Tibial nerve (tissue), 4 donors: ENCODE results near the gene DCTN5. TPM values are rescaled to one million over a fixed set of nuclear protein-coding genes. Genes with fewer than 3 reads are reported as not detected.
"Not testable (repeated sequence)": the region's sequence is repeated elsewhere in the genome, so short reads cannot be mapped to it uniquely, and the experiment has no call there.

ENCODE experiments used
- DNase-seq, 2 donors: peaks; one replicate each; pipeline ENCODE4 v3.0.0-alpha.2; 2019; ENCODE audit warnings: low spot score in 2 of 2
- H3K27ac ChIP-seq, 4 donors: fragments of 200-600 bp; sonication (generic) in 3 of 4; one replicate each; pipeline ENCODE4 v1.5.1; 2017 to 2019; ENCODE audit warnings: mild to moderate bottlenecking in 1 of 4
- H3K27me3 ChIP-seq, 2 donors: fragments of 200-600 bp; sonication (generic) in 1 of 2; one replicate each; pipeline versions ENCODE4 v1.5.1 to v1.6.0; 2017 to 2019
- H3K36me3 ChIP-seq, 3 donors: fragments of 200-600 bp; sonication (generic); one replicate each; pipeline ENCODE4 v1.5.1; 2018 to 2019
- H3K4me1 ChIP-seq, 4 donors: fragments of 200-600 bp; sonication (generic) in 3 of 4; one replicate each; pipeline ENCODE4 v1.5.1; 2017 to 2019
- H3K4me3 ChIP-seq, 4 donors: fragments of 200-600 bp; sonication (generic) in 3 of 4; one replicate each; pipeline ENCODE4 v1.5.1; 2017 to 2019; ENCODE audit warnings: mild to moderate bottlenecking in 1 of 4, moderate library complexity in 1 of 4
- H3K9me3 ChIP-seq, 4 donors: fragments of 200-600 bp; sonication (generic) in 3 of 4; one replicate each; pipeline ENCODE4 v1.5.1; 2017 to 2019
- EP300 ChIP-seq, 2 donors: sonication (generic); formaldehyde crosslinking; IDR thresholded peaks; one replicate each; pipeline ENCODE4 v1.6.1; 2017; ENCODE audit warnings: antibody characterized with exemption in 2 of 2, mild to moderate bottlenecking in 1 of 2
- POLR2A ChIP-seq, 2 donors: fragments of 450-650 bp; IDR thresholded peaks; one replicate each; pipeline ENCODE4 v1.6.1; 2017; ENCODE audit warnings: antibody characterized with exemption in 2 of 2, mild to moderate bottlenecking in 2 of 2, moderate library complexity in 2 of 2
- WGBS, 2 donors: methylation state at CpG; one replicate each; pipeline ENCODE4 v1.1.5; 2018; 5-methylcytosine and 5-hydroxymethylcytosine counted together
- total RNA-seq, 4 donors: library from RNA; depleted of rRNA; stranded (reverse); fragments of >200 nt; gene quantifications; one replicate each; pipeline ENCODE4 v1.1.0, GENCODE V29; 2016
- TF ChIP-seq, protein P1 (sequence below), 5 experiments: fragments of 200-600 bp in 3 of 5; fragments of 450-650 bp in 2 of 5; sonication (generic) in 3 of 5; IDR thresholded peaks; one replicate each; pipeline ENCODE4 v1.5.1; 2016 to 2019; ENCODE audit warnings: antibody characterized with exemption in 5 of 5, mild to moderate bottlenecking in 3 of 5, moderate library complexity in 2 of 5

DCTN5 gene
- total RNA-seq, 4 donors from 2014 or later: 23.1 to 28.8 (median 27.3) TPM

DNA sequence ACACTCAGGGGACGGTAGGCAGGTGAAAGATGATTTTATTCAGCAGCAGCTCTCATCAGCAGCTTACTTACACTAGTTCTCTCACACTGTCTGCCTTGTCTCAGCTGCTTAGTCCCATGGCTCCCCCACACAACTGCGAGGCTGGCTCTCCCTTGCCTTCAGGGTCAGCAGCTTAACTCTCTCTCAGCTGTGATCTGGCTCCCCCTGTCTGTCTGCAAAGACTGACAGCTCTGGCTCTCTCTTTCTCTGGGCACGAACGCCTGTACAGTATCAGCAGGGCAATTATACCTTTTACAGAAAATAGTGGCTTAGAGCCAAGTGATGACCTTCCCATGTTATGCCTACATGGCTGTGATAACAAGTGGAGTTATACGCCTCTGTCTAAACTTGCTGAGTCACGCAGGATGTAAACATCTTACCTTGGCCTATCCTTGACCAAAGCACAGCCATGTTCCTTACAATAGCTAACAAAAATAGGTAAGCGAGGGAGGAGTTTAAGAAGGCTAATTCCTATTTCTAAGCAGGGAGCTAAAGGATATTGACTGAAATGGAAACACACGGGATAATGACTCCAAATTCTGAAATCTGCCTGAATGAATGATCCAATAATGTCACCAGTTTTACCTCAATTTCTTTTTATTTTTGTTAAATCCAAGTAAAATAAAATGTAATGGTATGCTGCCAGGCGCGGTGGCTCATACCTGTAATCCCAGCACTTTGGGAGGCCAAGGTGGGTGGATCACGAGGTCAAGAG is 44.1 kb upstream of the DCTN5 start:
- Histone ChIP-seq H3K27ac (no peak overlapping the region), H3K27me3 (no peaks in the 10 kb centered on the region), H3K36me3 (peaks cover 0 to 40% (median 0%) of the 10 kb centered on the region in 3 donors), H3K4me3 (no peak overlapping the region), H3K9me3 (no peaks in the 10 kb centered on the region), H3K4me1 (peaks cover 0 to 30% (median 15%) of the 10 kb centered on the region in 4 donors)
- TF ChIP-seq, protein P1, sequence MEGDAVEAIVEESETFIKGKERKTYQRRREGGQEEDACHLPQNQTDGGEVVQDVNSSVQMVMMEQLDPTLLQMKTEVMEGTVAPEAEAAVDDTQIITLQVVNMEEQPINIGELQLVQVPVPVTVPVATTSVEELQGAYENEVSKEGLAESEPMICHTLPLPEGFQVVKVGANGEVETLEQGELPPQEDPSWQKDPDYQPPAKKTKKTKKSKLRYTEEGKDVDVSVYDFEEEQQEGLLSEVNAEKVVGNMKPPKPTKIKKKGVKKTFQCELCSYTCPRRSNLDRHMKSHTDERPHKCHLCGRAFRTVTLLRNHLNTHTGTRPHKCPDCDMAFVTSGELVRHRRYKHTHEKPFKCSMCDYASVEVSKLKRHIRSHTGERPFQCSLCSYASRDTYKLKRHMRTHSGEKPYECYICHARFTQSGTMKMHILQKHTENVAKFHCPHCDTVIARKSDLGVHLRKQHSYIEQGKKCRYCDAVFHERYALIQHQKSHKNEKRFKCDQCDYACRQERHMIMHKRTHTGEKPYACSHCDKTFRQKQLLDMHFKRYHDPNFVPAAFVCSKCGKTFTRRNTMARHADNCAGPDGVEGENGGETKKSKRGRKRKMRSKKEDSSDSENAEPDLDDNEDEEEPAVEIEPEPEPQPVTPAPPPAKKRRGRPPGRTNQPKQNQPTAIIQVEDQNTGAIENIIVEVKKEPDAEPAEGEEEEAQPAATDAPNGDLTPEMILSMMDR (IDR thresholded peaks at IDR 0.05): no peak
- TF ChIP-seq POLR2A (IDR thresholded peaks at IDR 0.05) (no peak), EP300 (IDR thresholded peaks at IDR 0.05) (no peak)
- WGBS, 2 donors: 77 to 78% methylated on average over 11 of the region's 11 CpGs
- no peak for DNase-seq

DNA sequence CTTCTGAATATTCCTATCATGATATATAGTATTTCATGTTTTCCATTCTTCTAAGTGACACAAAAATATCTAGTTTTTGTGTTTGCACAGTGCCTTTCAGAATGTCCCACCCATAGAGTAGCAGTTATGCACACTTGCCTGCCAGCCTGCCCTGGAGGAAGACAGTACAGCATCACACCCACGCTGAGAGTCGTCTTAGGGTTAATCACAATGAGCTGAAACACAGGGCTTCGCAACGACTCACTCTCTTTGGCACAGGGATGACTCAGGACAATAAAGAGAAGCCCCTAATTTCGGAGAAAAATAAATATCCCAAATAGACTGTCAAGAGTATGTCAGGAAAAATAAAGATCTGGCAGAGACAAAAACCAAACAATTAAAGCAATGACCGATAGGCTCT is 33.5 kb upstream of the DCTN5 start:
- TF ChIP-seq EP300 (IDR thresholded peaks at IDR 0.05) (no peak), POLR2A (IDR thresholded peaks at IDR 0.05) (no peak)
- TF ChIP-seq, protein P1 (IDR thresholded peaks at IDR 0.05): no peak
- no peaks in the 10 kb centered on the region for H3K4me1 ChIP-seq
- H3K27me3 ChIP-seq: no peaks in the 10 kb centered on the region
- no peak overlapping the region for H3K4me3 ChIP-seq
- H3K27ac ChIP-seq: no peak overlapping the region
- 77 to 78% methylated on average over 6 of the region's 6 CpGs for WGBS, 2 donors
- DNase-seq: no peak
- no peaks in the 10 kb centered on the region for H3K9me3 ChIP-seq
- H3K36me3 ChIP-seq: peaks cover 0 to 98% (median 0%) of the 10 kb centered on the region in 3 donors

DNA sequence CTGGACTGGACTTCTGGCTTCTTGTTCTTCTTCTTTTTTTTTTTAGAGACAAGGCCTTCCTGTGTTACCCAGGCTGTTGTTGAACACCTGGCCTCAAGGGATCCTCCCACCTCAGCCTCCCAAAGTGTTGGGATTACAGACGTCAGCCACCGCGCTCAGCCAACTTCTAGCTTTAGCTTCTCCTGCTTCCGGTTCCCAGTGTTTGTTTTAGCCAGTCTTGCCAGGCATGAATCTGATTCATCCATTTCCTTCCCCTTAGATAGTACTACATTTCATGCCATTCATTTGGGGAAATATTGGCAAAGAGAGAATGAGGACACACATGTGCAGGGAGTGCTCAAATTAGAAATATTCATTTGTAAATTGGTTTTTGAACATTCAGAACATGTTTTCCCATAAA is 33.1 kb upstream of the DCTN5 start:
- Histone ChIP-seq H3K27ac (no peak overlapping the region), H3K36me3 (peaks cover 0 to 98% (median 0%) of the 10 kb centered on the region in 3 donors), H3K9me3 (no peaks in the 10 kb centered on the region), H3K4me3 (no peak overlapping the region), H3K27me3 (no peaks in the 10 kb centered on the region), H3K4me1 (no peaks in the 10 kb centered on the region)
- 73 to 84% methylated on average over 4 of the region's 4 CpGs for WGBS, 2 donors
- no peak for DNase-seq
- TF ChIP-seq, protein P1 (IDR thresholded peaks at IDR 0.05): no peak
- TF ChIP-seq EP300 (IDR thresholded peaks at IDR 0.05): no peak
- TF ChIP-seq POLR2A (IDR thresholded peaks at IDR 0.05): no peak

DNA sequence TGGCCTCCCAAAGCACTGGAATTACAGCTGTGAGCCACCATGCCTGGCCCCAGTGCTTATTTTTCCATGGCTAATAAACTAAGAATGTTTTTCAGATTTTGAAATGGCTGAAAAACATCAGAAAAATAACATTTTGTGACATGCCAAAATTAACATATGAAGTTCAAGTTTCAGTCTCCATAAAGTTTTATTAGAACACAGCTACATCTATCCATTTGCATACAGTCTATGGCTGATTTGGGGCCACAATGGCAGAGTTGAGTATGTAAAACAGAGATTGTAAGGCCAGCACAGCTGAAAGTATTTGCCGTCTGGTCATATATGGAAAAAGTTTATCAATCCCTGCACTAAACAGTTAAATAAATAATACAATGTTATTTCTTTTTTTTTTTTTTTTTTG is 31.3 kb upstream of the DCTN5 start:
- Histone ChIP-seq H3K27ac (no peak overlapping the region), H3K4me1 (no peaks in the 10 kb centered on the region), H3K36me3 (peaks cover 0 to 92% (median 0%) of the 10 kb centered on the region in 3 donors), H3K4me3 (no peak overlapping the region), H3K9me3 (no peaks in the 10 kb centered on the region), H3K27me3 (no peaks in the 10 kb centered on the region)
- 95 to 97% methylated on average over 1 of the region's 1 CpG for WGBS, 2 donors
- no peak for TF ChIP-seq EP300 (IDR thresholded peaks at IDR 0.05)
- TF ChIP-seq, protein P1 (IDR thresholded peaks at IDR 0.05): no peak
- no peak for TF ChIP-seq POLR2A (IDR thresholded peaks at IDR 0.05)
- no peak for DNase-seq

DNA sequence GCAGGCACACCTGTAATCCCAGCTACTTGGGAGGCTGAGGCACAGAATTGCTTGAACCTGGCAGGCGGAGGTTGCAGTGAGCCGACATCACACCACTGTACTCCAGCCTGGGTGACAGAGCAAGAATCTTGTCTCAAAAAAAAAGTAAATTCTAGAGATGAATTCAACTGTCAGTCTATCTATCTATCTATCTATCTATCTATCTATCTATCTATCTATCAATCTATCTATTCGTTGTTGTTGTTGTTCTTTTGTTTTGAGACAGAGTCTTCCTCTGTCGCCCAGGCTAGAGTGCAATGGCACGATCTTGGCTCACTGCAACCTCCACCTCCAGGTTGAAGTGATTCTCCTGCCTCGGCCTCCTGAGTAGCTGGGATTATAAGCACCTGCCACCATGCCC is 30.4 kb upstream of the DCTN5 start:
- not testable (repeated sequence) for H3K4me3 ChIP-seq, DNase-seq, H3K4me1 ChIP-seq, H3K9me3 ChIP-seq, H3K27me3 ChIP-seq, H3K27ac ChIP-seq
- WGBS, 2 donors: 95 to 96% methylated on average over 6 of the region's 6 CpGs
- peaks cover 0 to 92% (median 0%) of the 10 kb centered on the region in 3 donors for H3K36me3 ChIP-seq
